GM19467 (cell line): ENCODE measurements around the gene NUP93.

Experiments used
- ATAC-seq: cut with Tn5 transposase; IDR thresholded peaks from one replicate; pipeline ENCODE4 v1.9.1; 2021; ENCODE audit warnings: mild to moderate bottlenecking, moderate library complexity; ENCODE audit not compliant: unreplicated experiment

The NUP93 gene

GRCh38 chr16:56741399-56741798 lies 11.5 kb downstream of the NUP93 start:
- ATAC-seq: no peak

GRCh38 chr16:56742030-56742984 lies 12.4 kb downstream of the NUP93 start:
- ATAC-seq: no peak

GRCh38 chr16:56743840-56744239 lies 13.9 kb downstream of the NUP93 start:
- ATAC-seq: no peak

- ATAC-seq: no peak
These were observed 15.2 kb downstream of the NUP93 start for GRCh38 chr16:56744996-56745640.

GRCh38 chr16:56747486-56748045 lies 17.6 kb downstream of the NUP93 start:
- no peak for ATAC-seq

- no peak for ATAC-seq
These were observed 18.3 kb downstream of the NUP93 start for GRCh38 chr16:56748191-56748590.

- ATAC-seq: no peak
These were observed 18.9 kb downstream of the NUP93 start for GRCh38 chr16:56748826-56749225.

- ATAC-seq: no peak
These were observed 20.0 kb downstream of the NUP93 start for GRCh38 chr16:56749672-56750491.

- ATAC-seq: no peak
These were observed 23.5 kb downstream of the NUP93 start for GRCh38 chr16:56753410-56753809.

GRCh38 chr16:56755038-56755437 lies 25.1 kb downstream of the NUP93 start:
- no peak for ATAC-seq

GRCh38 chr16:56758432-56758831 lies 28.5 kb downstream of the NUP93 start:
- ATAC-seq: no peak

- no peak for ATAC-seq
These were observed 29.0 kb downstream of the NUP93 start for GRCh38 chr16:56758930-56759329.

GRCh38 chr16:56763291-56763916 lies 33.5 kb downstream of the NUP93 start:
- no peak for ATAC-seq

GRCh38 chr16:56764835-56765234 lies 34.9 kb downstream of the NUP93 start:
- ATAC-seq: no peak

GRCh38 chr16:56765949-56766348 lies 36.0 kb downstream of the NUP93 start:
- ATAC-seq: no peak

- no peak for ATAC-seq
These were observed 37.1 kb downstream of the NUP93 start for GRCh38 chr16:56767024-56767423.

- ATAC-seq: no peak
These were observed 39.7 kb downstream of the NUP93 start for GRCh38 chr16:56769677-56770076.

GRCh38 chr16:56771558-56772279 lies 41.8 kb downstream of the NUP93 start:
- no peak for ATAC-seq

GRCh38 chr16:56773532-56773931 lies 43.6 kb downstream of the NUP93 start:
- no peak for ATAC-seq
